K562 (cell line): ENCODE data around the gene ARMH3. TPM values are rescaled to one million over a fixed set of nuclear protein-coding genes. Genes with fewer than 3 reads are reported as not detected.

Experiments
- ATAC-seq: fragments of 200-7000 bp; cut with Tn5 transposase; 3 replicates; pipeline ENCODE4 v1.9.1; 2020; ENCODE audit warnings: moderate library complexity
- BruUV-seq: library from RNA; stranded (reverse); fragments of 400-500 nt; replicated peaks from 2 replicates; lab custom pipeline; 2021; lab: Mats Ljungman, UMichigan
- CTCF ChIA-PET: fragments of 300-600 bp; formaldehyde crosslinking; extraction: SDS; loops from one replicate; lab custom pipeline; 2021; ENCODE audit warnings: low intra/inter-chr PET ratio; lab: Yijun Ruan, JAX
- POLR2A ChIA-PET: fragments of 300-600, 350-650 bp; sonication (Branson Sonifier 250); formaldehyde crosslinking; extraction: SDS; loops from one replicate; lab custom pipeline; 2021; ENCODE audit warnings: antibody characterized with exemption, inconsistent platforms; lab: Yijun Ruan, JAX
- DNase-seq, 4 experiments: peaks; one replicate each; pipeline versions ENCODE4 v3.0.0 to v3.0.0-alpha.2; 2011 to 2018; ENCODE audit warnings: low spot score in 3 of 4, mixed read lengths in 3 of 4; ENCODE audit errors: extremely low read depth in 1 of 4
- FAIRE-seq: peaks from 2 replicates; lab custom pipeline; 2011; peaks lifted over from hg19 to GRCh38; lab: Jason Lieb, UNC
- H2AFZ ChIP-seq: 2 replicates; pipeline ENCODE4 v1.6.0; 2011; ENCODE audit warnings: low read depth, low read length, control low read depth, inconsistent platforms
- H3K27ac ChIP-seq: fragments of 200-600 bp; 3 replicates; pipeline ENCODE4 v1.8.0; 2011; ENCODE audit warnings: low read depth, mild to moderate bottlenecking, control low read depth, inconsistent platforms, low read length, moderate library complexity, mixed read lengths; ENCODE audit errors: extremely low read depth
- H3K27me3 ChIP-seq, 2 experiments: fragments of 300-600 bp in 1 of 2; 2 replicates in 1 of 2; 3 replicates in 1 of 2; pipeline versions ENCODE4 v1.6.0 to v1.8.0; 2011; ENCODE audit warnings: inconsistent platforms in 2 of 2, low read length in 2 of 2, mild to moderate bottlenecking in 1 of 2, mixed read lengths in 1 of 2, moderate library complexity in 1 of 2; ENCODE audit not compliant: control insufficient read depth in 2 of 2, insufficient read depth in 2 of 2
- H3K36me3 ChIP-seq: fragments of 300-600 bp; 3 replicates; pipeline ENCODE4 v1.8.0; 2011; ENCODE audit warnings: mild to moderate bottlenecking, low read length, inconsistent platforms; ENCODE audit not compliant: control insufficient read depth, insufficient read depth
- H3K4me1 ChIP-seq, 2 experiments: fragments of 200-600 bp in 1 of 2; replicated peaks in 1 of 2; 2 replicates in 1 of 2; 3 replicates in 1 of 2; pipeline versions ENCODE4 v1.5.1 to v1.8.0; 2011; ENCODE audit warnings: inconsistent platforms in 2 of 2, low read length in 2 of 2, mild to moderate bottlenecking in 1 of 2, mixed read lengths in 1 of 2, moderate library complexity in 1 of 2; ENCODE audit not compliant: control insufficient read depth in 2 of 2, insufficient read depth in 2 of 2
- H3K4me2 ChIP-seq: 2 replicates; pipeline ENCODE4 v1.6.1; 2011; ENCODE audit warnings: low read length, control low read depth, inconsistent platforms, mixed read lengths; ENCODE audit not compliant: insufficient read depth
- H3K4me3 ChIP-seq: fragments of 200-600 bp; sonication (generic), shearing (Covaris generic); 2 replicates; pipeline ENCODE4 v1.5.1; 2016; ENCODE audit warnings: control low read depth, inconsistent platforms
- H3K79me2 ChIP-seq: fragments of 200-600 bp; 3 replicates; pipeline ENCODE4 v1.8.0; 2011; ENCODE audit warnings: low read length, inconsistent platforms; ENCODE audit not compliant: control insufficient read depth, insufficient read depth
- H3K9ac ChIP-seq, 2 experiments: 2 replicates each; pipeline versions ENCODE4 v1.6.0 to v1.6.1; 2011; ENCODE audit warnings: low read depth in 2 of 2, low read length in 2 of 2, control low read depth in 1 of 2, inconsistent platforms in 1 of 2, mild to moderate bottlenecking in 1 of 2, mixed read lengths in 1 of 2; ENCODE audit not compliant: insufficient read depth in 1 of 2
- H3K9me1 ChIP-seq: one replicate; pipeline ENCODE4 v1.6.0; 2011; ENCODE audit warnings: inconsistent platforms, mild to moderate bottlenecking, low read length, moderate library complexity; ENCODE audit not compliant: control insufficient read depth, insufficient read depth
- H3K9me3 ChIP-seq: replicated peaks from 2 replicates; pipeline ENCODE4 v1.5.1; 2011; ENCODE audit warnings: low read depth, low read length, inconsistent platforms; ENCODE audit not compliant: control insufficient read depth, insufficient read depth
- H4K20me1 ChIP-seq: replicated peaks from 2 replicates; pipeline ENCODE4 v1.6.1; 2011; ENCODE audit warnings: low read length, inconsistent platforms, mixed read lengths; ENCODE audit not compliant: control insufficient read depth, insufficient read depth
- ARID3A ChIP-seq: IDR thresholded peaks from 2 replicates; pipeline ENCODE4 v1.6.1; 2012; ENCODE audit warnings: low read depth, low read length, improper control_type of control experiment, borderline replicate concordance
- CBFB ChIP-seq: sonication (generic); formaldehyde crosslinking; IDR thresholded peaks from 2 replicates; pipeline ENCODE4 v1.4.0; 2020; ENCODE audit warnings: mild to moderate bottlenecking, missing genetic modification reagents
- CCAR2 ChIP-seq: fragments of 200-400 bp; formaldehyde crosslinking; IDR thresholded peaks from 2 replicates; pipeline ENCODE4 v1.6.1; 2017; ENCODE audit warnings: mild to moderate bottlenecking, low read depth, low read length
- EHMT2 ChIP-seq: fragments of 450-650 bp; IDR thresholded peaks from 2 replicates; pipeline ENCODE4 v1.6.1; 2018; ENCODE audit warnings: antibody characterized with exemption
- FOXJ3 ChIP-seq: sonication (generic); formaldehyde crosslinking; IDR thresholded peaks from 2 replicates; pipeline ENCODE4 v1.4.0; 2020; ENCODE audit warnings: mild to moderate bottlenecking, missing genetic modification reagents
- POLR2H ChIP-seq: IDR thresholded peaks from 2 replicates; pipeline ENCODE4 v1.6.1; 2016; ENCODE audit warnings: missing genetic modification characterization, low read depth, mild to moderate bottlenecking, control low read depth, missing compliant biosample characterization, moderate library complexity
- SREBF2 ChIP-seq: sonication (generic); formaldehyde crosslinking; IDR thresholded peaks from 2 replicates; pipeline ENCODE4 v1.4.0; 2020; ENCODE audit warnings: mild to moderate bottlenecking, missing genetic modification reagents
- ZNF12 ChIP-seq: sonication (generic); formaldehyde crosslinking; IDR thresholded peaks from 2 replicates; pipeline ENCODE4 v1.4.0; 2020; ENCODE audit warnings: mild to moderate bottlenecking, missing genetic modification reagents
- ZNF586 ChIP-seq: fragments of 450-650 bp; formaldehyde crosslinking; conservative IDR thresholded peaks from 2 replicates; pipeline ENCODE4 v1.4.0; 2020; ENCODE audit warnings: mild to moderate bottlenecking, moderate library complexity
- ZNF764 ChIP-seq: fragments of 250-450 bp; sonication (Bioruptor Pico); IDR thresholded peaks from 2 replicates; pipeline ENCODE4 v1.4.0; 2020; ENCODE audit warnings: low read depth, mild to moderate bottlenecking, moderate library complexity
- WGBS: fragments of 100-300 bp; shearing (Covaris generic); methylation state at CpG from one replicate; pipeline ENCODE4 v1.1.6; 2016; ENCODE audit warnings: low coverage, mixed read lengths; ENCODE audit not compliant: insufficient coverage; ENCODE audit errors: missing lambda C conversion rate; 5-methylcytosine and 5-hydroxymethylcytosine counted together
- in situ Hi-C: fragments of 300-500 bp; cut with MboI; formaldehyde crosslinking; loops from 4 replicates; pipeline ENCODE4 v1.15.0; 2018; ENCODE audit warnings: inconsistent platforms, mixed read lengths
- intact Hi-C: fragments of 100-400 bp; cut with micrococcal nuclease; formaldehyde crosslinking; loops from 2 replicates; pipeline ENCODE4 v1.14.2; 2022
- polyA plus RNA-seq, 8 experiments: library from polyadenylated mRNA; depleted of rRNA in 4 of 8; stranded (reverse) in 5 of 8; unstranded in 3 of 8; fragments of >200 nt; fragmentation: Nextera tagmentation in 2 of 8; fragmentation: Illumina TruSeq in 1 of 8; extraction: Ambion mirVana in 2 of 8; extraction: Trizol in 1 of 8; gene quantifications; 2 replicates each; pipeline versions ENCODE4 v1.2.1 to v1.2.3, GENCODE V29; 2011 to 2014; ENCODE audit warnings: inconsistent platforms in 1 of 8, missing spikeins in 1 of 8
- total RNA-seq, 7 experiments: library from RNA; depleted of rRNA in 6 of 7; stranded (reverse); fragments of >200 nt in 6 of 7; fragmentation: Illumina TruSeq in 2 of 7; extraction: Trizol in 2 of 7; gene quantifications; 2 replicates each; pipeline versions ENCODE4 v1.2.1 to v1.2.3, GENCODE V29; 2011 to 2021; ENCODE audit warnings: low replicate concordance in 1 of 7
- TF ChIP-seq, protein P1 (sequence below): fragments of 250-450 bp; sonication (Bioruptor Pico); IDR thresholded peaks from 2 replicates; pipeline ENCODE4 v1.5.0; 2021

ARMH3 gene
- total and polyA plus RNA-seq, 9 of the 15 experiments (the other 6 are each of a cell fraction or from before 2014, with no cell fraction given): 0.29 to 0.73 TPM; not detected in 7

DNA sequence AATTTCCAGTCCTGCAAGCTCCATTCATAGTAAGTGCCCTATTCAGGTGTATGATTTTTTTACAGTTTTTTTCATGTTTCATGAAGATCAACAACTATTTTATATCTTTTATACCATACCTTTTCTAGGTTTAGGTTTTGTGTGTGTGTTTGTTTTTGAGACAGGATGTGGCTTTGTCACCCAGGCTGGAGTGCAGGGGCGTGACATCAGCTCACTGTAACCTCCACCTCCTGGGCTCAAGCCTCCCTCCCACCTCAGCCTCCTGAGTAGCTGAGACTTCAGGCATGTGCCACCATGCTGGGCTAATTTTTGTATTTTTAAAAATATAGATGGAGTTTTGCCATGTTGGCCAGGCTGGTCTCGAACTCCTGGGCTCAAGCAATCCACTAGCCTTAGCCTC lies 35.0 kb downstream of the ARMH3 start:
- Histone ChIP-seq H4K20me1 (no peaks in the 10 kb centered on the region), H2AFZ (no peak overlapping the region), H3K27me3 (no peaks in the 10 kb centered on the region), H3K79me2 (no peaks in the 10 kb centered on the region), H3K4me2 (no peak overlapping the region), H3K9me3 (no peaks in the 10 kb centered on the region), H3K9ac (no peak overlapping the region), H3K4me1 (no peaks in the 10 kb centered on the region), H3K4me3 (no peak overlapping the region), H3K27ac (no peak overlapping the region), H3K9me1 (no peaks in the 10 kb centered on the region), H3K36me3 (no peaks in the 10 kb centered on the region)
- in situ Hi-C loops: no loop called here
- TF ChIP-seq ZNF12 (no peak), FOXJ3 (CRISPR knock-in tag) (no peak), ZNF586 (CRISPR knock-in tag) (no peak), CCAR2 (no peak), ARID3A (no peak), ZNF764 (CRISPR knock-in tag) (no peak), CBFB (CRISPR knock-in tag) (no peak), SREBF2 (no peak), EHMT2 (no peak), POLR2H (tag) (no peak)
- TF ChIP-seq, protein P1, sequence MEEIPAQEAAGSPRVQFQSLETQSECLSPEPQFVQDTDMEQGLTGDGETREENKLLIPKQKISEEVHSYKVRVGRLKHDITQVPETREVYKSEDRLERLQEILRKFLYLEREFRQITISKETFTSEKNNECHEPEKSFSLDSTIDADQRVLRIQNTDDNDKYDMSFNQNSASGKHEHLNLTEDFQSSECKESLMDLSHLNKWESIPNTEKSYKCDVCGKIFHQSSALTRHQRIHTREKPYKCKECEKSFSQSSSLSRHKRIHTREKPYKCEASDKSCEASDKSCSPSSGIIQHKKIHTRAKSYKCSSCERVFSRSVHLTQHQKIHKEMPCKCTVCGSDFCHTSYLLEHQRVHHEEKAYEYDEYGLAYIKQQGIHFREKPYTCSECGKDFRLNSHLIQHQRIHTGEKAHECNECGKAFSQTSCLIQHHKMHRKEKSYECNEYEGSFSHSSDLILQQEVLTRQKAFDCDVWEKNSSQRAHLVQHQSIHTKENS (CRISPR knock-in tag): no peak
- POLR2A ChIA-PET: no interaction called here
- WGBS: no CpG with 5 or more reads among the region's 2 CpGs
- CTCF ChIA-PET: no interaction called here
- ATAC-seq (no peak), DNase-seq (no peak), FAIRE-seq (no peak)
- intact Hi-C loops: no loop called here
- BruUV-seq: no TSS peak
